ENCODE results near the gene EPHB2.

EPHB2 gene

GRCh38 chr1:22712502-22713271 is 2.0 kb downstream of the EPHB2 start:
- DNase-seq (ENCODE audit: insufficient read length, low spot score) (peak; percentile 74), FAIRE-seq (no peak)
- TF ChIP-seq TAF1 (IDR thresholded peaks at IDR 0.05; ENCODE audit: low read depth, low read length) (no peak), POU2F2 (IDR thresholded peaks at IDR 0.05; ENCODE audit: low read depth, low read length) (no peak), SPI1 (IDR thresholded peaks at IDR 0.05; ENCODE audit: low read depth, low read length) (no peak), PAX5 (IDR thresholded peaks at IDR 0.05; ENCODE audit: insufficient read depth, low read length, severe bottlenecking) (no peak), POLR2AphosphoS5 (IDR thresholded peaks at IDR 0.05; ENCODE audit: low read depth, low read length) (no peak), POLR2A (IDR thresholded peaks at IDR 0.05; ENCODE audit: low read depth, low read length) (no peak)

DNA sequence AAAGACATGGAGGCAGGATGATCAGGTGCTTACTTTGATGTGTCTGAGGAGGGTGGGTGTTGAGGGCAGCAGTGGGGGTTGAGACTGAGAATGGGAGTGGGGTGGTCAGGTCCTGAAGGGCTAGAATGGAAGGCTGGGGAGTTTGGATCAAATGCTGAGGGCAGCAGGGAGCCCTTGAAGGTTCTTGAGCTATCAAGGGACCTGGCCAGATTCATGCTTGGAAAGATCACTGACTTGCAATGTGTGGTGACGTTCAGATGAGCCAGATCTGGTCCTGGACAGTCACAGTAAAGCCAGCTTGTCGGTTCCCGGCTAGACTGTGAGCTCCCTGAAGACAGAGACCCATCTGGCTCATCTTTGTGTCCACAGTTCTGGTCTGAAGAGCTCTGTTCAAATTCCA is 3.8 kb downstream of the EPHB2 start:
- no peak for FAIRE-seq
- DNase-seq (ENCODE audit: insufficient read length, low spot score) = no peak

GRCh38 chr1:22717037-22717760 is 6.6 kb downstream of the EPHB2 start:
- TF ChIP-seq TAF1 (IDR thresholded peaks at IDR 0.05; ENCODE audit: low read depth, low read length) (no peak), POU2F2 (IDR thresholded peaks at IDR 0.05; ENCODE audit: low read depth, low read length) (no peak), PAX5 (IDR thresholded peaks at IDR 0.05; ENCODE audit: insufficient read depth, low read length, severe bottlenecking) (no peak), POLR2A (IDR thresholded peaks at IDR 0.05; ENCODE audit: low read depth, low read length) (no peak), POLR2AphosphoS5 (IDR thresholded peaks at IDR 0.05; ENCODE audit: low read depth, low read length) (no peak), SPI1 (IDR thresholded peaks at IDR 0.05; ENCODE audit: low read depth, low read length) (peak; percentile 66; the same call in 1 of the 2 replicates)
- FAIRE-seq (no peak), DNase-seq (ENCODE audit: insufficient read length, low spot score) (no peak)

More for the DNA sequence above, 3.8 kb downstream of the EPHB2 start:
- no peak for TF ChIP-seq PAX5 (IDR thresholded peaks at IDR 0.05; ENCODE audit: insufficient read depth, low read length, severe bottlenecking)

DNA sequence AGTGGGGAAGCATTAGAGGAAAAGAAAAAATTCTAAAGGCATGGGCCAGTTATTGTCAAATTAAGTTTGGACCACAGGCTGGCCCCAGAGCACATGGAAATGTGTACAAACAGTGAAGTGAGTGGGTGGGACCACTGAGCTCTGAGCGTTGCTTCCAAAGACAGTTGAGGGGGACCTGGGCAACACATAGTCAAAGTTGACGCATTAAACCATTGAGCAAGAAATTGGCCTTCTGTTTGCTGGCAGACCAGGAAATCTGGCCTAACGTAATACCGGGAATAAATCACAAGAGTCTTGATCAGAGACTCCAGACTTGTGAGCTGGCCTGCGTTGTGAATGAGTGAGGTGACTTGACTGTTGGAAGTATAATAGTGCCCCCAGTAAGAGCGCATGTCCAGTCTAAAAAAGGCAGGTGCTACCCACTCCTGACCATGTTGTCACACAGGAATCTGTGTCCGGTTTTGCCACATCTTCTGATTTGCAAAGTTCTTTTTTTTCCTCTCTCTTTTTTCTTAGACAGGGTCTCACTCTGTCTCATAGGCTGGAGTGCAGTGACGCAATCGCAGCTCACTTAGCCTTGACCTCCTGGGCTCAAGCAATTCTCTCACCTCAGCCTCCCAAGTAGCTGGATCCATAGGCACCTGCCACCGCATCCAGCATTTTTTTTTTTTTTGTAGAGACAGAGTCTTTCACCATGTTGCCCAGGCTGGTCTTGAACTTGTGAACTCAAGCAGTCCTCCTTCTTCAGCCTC is 10.7 kb downstream of the EPHB2 start:
- DNase-seq (ENCODE audit: insufficient read length, low spot score) (no peak), FAIRE-seq (no peak)
- TF ChIP-seq PAX5 (IDR thresholded peaks at IDR 0.05; ENCODE audit: insufficient read depth, low read length, severe bottlenecking) = no peak
- no peak for TF ChIP-seq POLR2AphosphoS5 (IDR thresholded peaks at IDR 0.05; ENCODE audit: low read depth, low read length)
- no peak for TF ChIP-seq POLR2A (IDR thresholded peaks at IDR 0.05; ENCODE audit: low read depth, low read length)
- TF ChIP-seq POU2F2 (IDR thresholded peaks at IDR 0.05; ENCODE audit: low read depth, low read length) = no peak
- TF ChIP-seq SPI1 (IDR thresholded peaks at IDR 0.05; ENCODE audit: low read depth, low read length) = no peak
- TF ChIP-seq TAF1 (IDR thresholded peaks at IDR 0.05; ENCODE audit: low read depth, low read length) = no peak

GRCh38 chr1:22722901-22723550 is 12.4 kb downstream of the EPHB2 start:
- no peak for DNase-seq (ENCODE audit: insufficient read length, low spot score)
- no peak for FAIRE-seq
- TF ChIP-seq SPI1 (IDR thresholded peaks at IDR 0.05; ENCODE audit: low read depth, low read length) (no peak), POLR2A (IDR thresholded peaks at IDR 0.05; ENCODE audit: low read depth, low read length) (no peak)

DNA sequence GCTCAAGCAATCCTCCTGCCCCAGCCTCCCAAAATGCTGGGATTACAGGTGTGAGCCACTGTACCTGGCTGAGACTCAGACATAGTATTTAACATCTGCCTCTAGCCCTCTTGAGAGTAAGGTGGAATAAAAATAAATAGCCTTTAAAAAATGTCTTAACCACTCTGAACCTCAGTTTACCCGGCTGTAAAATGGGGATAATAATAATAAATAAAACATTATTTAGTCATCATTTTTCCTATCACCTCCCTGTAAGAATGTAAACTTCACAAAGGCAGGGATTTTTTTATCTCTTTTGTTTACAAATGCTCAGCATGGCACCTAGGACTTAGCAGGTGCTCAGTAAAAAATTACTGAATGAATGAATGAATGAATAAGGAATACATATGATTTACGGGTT is 17.2 kb downstream of the EPHB2 start:
- FAIRE-seq = no peak
- TF ChIP-seq SPI1 (IDR thresholded peaks at IDR 0.05; ENCODE audit: low read depth, low read length) (no peak), POLR2A (IDR thresholded peaks at IDR 0.05; ENCODE audit: low read depth, low read length) (no peak), POU2F2 (IDR thresholded peaks at IDR 0.05; ENCODE audit: low read depth, low read length) (no peak), PAX5 (IDR thresholded peaks at IDR 0.05; ENCODE audit: insufficient read depth, low read length, severe bottlenecking) (no peak), POLR2AphosphoS5 (IDR thresholded peaks at IDR 0.05; ENCODE audit: low read depth, low read length) (no peak), TAF1 (IDR thresholded peaks at IDR 0.05; ENCODE audit: low read depth, low read length) (no peak)
- DNase-seq (ENCODE audit: insufficient read length, low spot score) = no peak

DNA sequence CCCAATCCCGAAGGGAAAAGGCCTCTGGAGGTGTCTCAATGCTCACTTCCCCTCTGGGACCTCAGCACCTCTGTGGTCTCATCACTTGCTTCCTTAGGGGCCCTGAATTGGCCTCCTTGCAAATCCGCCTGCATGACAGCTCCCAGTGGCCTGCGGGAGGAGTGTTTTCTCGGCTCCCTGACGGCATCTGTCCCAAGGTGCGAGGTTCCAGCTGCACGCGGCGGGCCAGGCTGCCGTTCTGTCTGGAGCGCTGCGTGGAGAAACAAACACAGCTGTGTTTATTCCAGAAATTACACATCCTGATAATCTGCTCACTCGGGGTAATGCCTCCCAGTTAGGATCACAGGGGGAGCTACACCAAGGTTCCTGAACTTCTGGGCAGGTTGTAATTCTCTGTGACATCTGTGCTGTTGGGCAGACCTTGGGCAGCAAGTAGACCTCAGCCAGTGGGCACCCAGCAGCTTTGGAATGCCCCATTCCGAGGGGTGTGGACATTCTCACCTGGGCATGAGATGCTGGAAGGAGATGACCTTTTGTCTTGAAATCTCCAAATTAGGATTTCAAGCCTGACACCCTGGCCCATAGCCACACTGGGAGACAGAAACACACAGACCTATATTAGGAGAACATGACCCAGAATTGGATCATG is 18.2 kb downstream of the EPHB2 start:
- DNase-seq (ENCODE audit: insufficient read length, low spot score) (no peak), FAIRE-seq (no peak)
- no peak for TF ChIP-seq PAX5 (IDR thresholded peaks at IDR 0.05; ENCODE audit: insufficient read depth, low read length, severe bottlenecking)
- no peak for TF ChIP-seq SPI1 (IDR thresholded peaks at IDR 0.05; ENCODE audit: low read depth, low read length)
- no peak for TF ChIP-seq TAF1 (IDR thresholded peaks at IDR 0.05; ENCODE audit: low read depth, low read length)
- TF ChIP-seq POU2F2 (IDR thresholded peaks at IDR 0.05; ENCODE audit: low read depth, low read length) = no peak
- TF ChIP-seq POLR2A (IDR thresholded peaks at IDR 0.05; ENCODE audit: low read depth, low read length) = no peak

DNA sequence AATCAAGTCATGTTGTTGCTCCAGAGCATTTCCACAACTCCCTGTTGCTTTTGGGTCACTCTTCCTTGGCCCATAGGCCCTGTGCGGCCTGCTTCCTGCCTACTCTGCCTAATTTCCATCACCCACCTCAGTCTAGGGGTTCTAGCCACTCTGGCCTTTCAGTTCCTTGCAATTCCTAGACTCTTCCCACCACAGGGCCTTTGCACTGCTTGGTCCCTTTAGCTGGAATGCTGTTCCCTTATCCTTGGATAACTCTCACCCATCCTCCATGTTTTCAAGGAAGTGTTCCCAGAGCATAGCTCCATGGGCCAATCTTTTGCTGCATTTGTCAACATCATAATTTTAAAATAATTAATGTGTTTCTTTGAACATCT is 18.7 kb downstream of the EPHB2 start:
- DNase-seq (ENCODE audit: insufficient read length, low spot score) = no peak
- TF ChIP-seq POLR2A (IDR thresholded peaks at IDR 0.05; ENCODE audit: low read depth, low read length) (no peak), SPI1 (IDR thresholded peaks at IDR 0.05; ENCODE audit: low read depth, low read length) (no peak), POU2F2 (IDR thresholded peaks at IDR 0.05; ENCODE audit: low read depth, low read length) (no peak), POLR2AphosphoS5 (IDR thresholded peaks at IDR 0.05; ENCODE audit: low read depth, low read length) (no peak), TAF1 (IDR thresholded peaks at IDR 0.05; ENCODE audit: low read depth, low read length) (no peak), PAX5 (IDR thresholded peaks at IDR 0.05; ENCODE audit: insufficient read depth, low read length, severe bottlenecking) (no peak)
- no peak for FAIRE-seq

DNA sequence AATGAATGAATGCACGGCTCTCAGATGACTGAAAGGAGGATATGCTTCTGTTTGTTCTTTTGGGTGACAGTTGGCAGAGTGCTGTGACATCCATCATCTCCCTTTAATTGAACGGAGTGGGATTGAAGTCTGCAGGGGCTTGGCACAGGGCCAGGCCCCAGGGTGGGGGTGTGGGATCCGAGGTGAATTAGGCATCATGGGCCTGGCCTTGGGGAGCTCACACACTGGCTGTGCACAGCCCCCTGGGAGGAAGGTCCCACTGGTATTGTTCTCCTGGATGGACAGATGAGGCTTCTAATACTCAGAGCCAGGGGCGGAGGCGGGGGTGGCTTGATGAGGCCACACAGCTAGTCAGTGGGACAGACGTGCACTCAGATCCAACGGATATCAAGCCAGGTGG is 19.3 kb downstream of the EPHB2 start:
- FAIRE-seq (no peak), DNase-seq (ENCODE audit: insufficient read length, low spot score) (no peak)

More for the DNA sequence above, 19.3 kb downstream of the EPHB2 start:
- TF ChIP-seq POLR2AphosphoS5 (IDR thresholded peaks at IDR 0.05; ENCODE audit: low read depth, low read length) (no peak), SPI1 (IDR thresholded peaks at IDR 0.05; ENCODE audit: low read depth, low read length) (no peak), TAF1 (IDR thresholded peaks at IDR 0.05; ENCODE audit: low read depth, low read length) (no peak), POU2F2 (IDR thresholded peaks at IDR 0.05; ENCODE audit: low read depth, low read length) (no peak)
